Esophagus (tissue), 2 donors: ENCODE data around the gene TAGAP. TPM values are rescaled to one million over a fixed set of nuclear protein-coding genes. Genes with fewer than 3 reads are reported as not detected.
A peak's percentile ranks its signal among the peaks of the same experiment; 100 is the strongest.
"Not testable (repeated sequence)": the region's sequence is repeated elsewhere in the genome, so short reads cannot be mapped to it uniquely, and the experiment has no call there.

Experiments used
- H3K27ac ChIP-seq, 2 donors: one replicate each; pipeline ENCODE4 v1.5.1; 2013; ENCODE audit warnings: low read depth in 2 of 2, mild to moderate bottlenecking in 2 of 2, inconsistent platforms in 1 of 2, low read length in 1 of 2, moderate library complexity in 1 of 2
- H3K27me3 ChIP-seq, 2 donors: one replicate each; pipeline ENCODE4 v1.6.1; 2013; ENCODE audit warnings: low read length in 2 of 2, control low read depth in 1 of 2, mild to moderate bottlenecking in 1 of 2; ENCODE audit not compliant: insufficient read depth in 2 of 2, control insufficient read depth in 1 of 2
- H3K36me3 ChIP-seq, 2 donors: one replicate each; pipeline ENCODE4 v1.6.1; 2013; ENCODE audit warnings: low read length in 1 of 2; ENCODE audit not compliant: control insufficient read depth in 2 of 2, insufficient read depth in 2 of 2
- H3K4me1 ChIP-seq, 2 donors: one replicate each; pipeline ENCODE4 v1.6.1; 2013; ENCODE audit warnings: low read length in 1 of 2; ENCODE audit not compliant: control insufficient read depth in 2 of 2, insufficient read depth in 2 of 2
- H3K4me3 ChIP-seq, 2 donors: one replicate each; pipeline ENCODE4 v1.5.1; 2013; ENCODE audit warnings: low read length in 2 of 2, mild to moderate bottlenecking in 2 of 2, low read depth in 1 of 2, moderate library complexity in 1 of 2
- H3K9me3 ChIP-seq, 2 donors: one replicate each; pipeline ENCODE4 v1.6.1; 2013; ENCODE audit warnings: mild to moderate bottlenecking in 2 of 2, low read depth in 1 of 2, low read length in 1 of 2, moderate library complexity in 1 of 2; ENCODE audit not compliant: control insufficient read depth in 2 of 2, insufficient read depth in 1 of 2
- WGBS, 2 donors: extraction: QIAGEN DNeasy Blood & Tissue Kit; methylation state at CpG; one replicate each; pipeline ENCODE4 v1.1.7; 2013; 5-methylcytosine and 5-hydroxymethylcytosine counted together
- polyA plus RNA-seq, 2 donors: library from polyadenylated mRNA; stranded (reverse); fragments of 200-250 nt; gene quantifications; one replicate each; pipeline ENCODE4 v1.2.3, GENCODE V29; 2013
- donor health status: healthy with polysubstance abuse.
- donor health status: Bipolar disorder and iron deficiency.

TAGAP gene
- polyA plus RNA-seq, 2 donors = 0.59 to 0.76 TPM

DNA sequence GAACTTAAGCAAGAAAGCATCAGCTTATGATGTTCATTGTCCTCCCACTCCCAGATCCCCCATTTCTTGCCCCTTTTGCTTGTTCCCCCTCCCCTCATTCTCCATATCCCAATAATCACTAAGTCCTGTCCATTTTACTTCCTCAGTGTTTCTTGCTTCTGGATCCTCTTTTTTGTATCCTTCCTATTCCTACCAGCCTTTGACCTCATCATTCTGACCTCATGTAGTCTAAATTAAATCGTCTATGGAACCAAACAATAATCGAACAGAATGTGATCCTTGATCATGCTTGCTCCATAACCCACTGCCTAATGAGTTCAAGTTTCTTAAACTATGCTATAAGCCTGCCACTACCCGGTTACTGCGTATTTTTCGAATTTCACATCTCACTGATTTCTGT is 39.4 kb downstream of the TAGAP start:
- WGBS, 2 donors = 91 to 92% methylated on average over 5 of the region's 5 CpGs
- Histone ChIP-seq H3K36me3 (no peaks in the 10 kb centered on the region), H3K27ac (no peak overlapping the region), H3K9me3 (no peaks in the 10 kb centered on the region), H3K4me1 (peaks cover 0 to 2% of the 10 kb centered on the region in 2 donors), H3K27me3 (no peaks in the 10 kb centered on the region), H3K4me3 (no peak overlapping the region)

- no peaks in the 10 kb centered on the region for H3K27me3 ChIP-seq
- no peak overlapping the region for H3K27ac ChIP-seq
- WGBS, 2 donors = 82 to 83% methylated on average over 3 of the region's 3 CpGs
- H3K4me3 ChIP-seq = no peak overlapping the region
- peaks cover 0 to 1% of the 10 kb centered on the region in 2 donors for H3K4me1 ChIP-seq
- H3K36me3 ChIP-seq = no peaks in the 10 kb centered on the region
- no peaks in the 10 kb centered on the region for H3K9me3 ChIP-seq
Observed at GRCh38 chr6:159004592-159004991, 40.2 kb downstream of the TAGAP start.

DNA sequence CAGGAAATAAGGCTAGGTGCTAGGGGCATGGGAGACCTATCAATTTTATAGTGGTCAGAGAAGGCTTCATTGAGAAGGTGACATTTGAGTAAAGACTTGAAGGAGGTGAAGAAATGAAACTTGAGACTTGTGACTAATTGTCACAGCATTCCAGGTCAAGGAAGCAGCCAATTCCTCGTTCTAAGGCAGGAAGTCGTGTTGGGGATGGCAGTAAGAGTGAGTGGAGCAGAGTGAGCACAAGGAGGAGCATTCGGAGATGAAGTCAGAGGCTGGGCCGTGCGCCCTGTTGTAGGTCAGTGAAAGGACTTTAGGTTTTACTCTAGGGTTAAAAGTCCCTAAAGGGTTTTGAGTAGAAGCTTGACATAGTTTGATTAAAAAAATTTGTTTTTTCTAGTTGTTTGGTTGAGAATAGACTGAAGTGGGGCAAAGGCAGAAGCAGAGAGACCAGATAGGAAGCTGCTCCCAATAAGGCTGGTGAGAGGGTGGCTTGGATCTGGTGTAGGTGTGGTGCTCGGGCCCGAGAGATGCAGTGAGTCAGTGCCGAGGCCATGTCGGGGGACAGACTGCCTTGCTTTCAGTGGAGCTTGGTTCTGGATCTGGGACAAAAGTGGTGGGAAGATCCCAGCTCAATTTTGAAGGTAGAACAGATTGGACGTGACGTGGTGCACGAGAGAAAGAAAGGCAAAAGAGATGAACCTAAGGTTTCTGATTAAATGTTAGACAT is 42.2 kb downstream of the TAGAP start:
- Histone ChIP-seq H3K4me3 (no peak overlapping the region), H3K36me3 (no peaks in the 10 kb centered on the region), H3K4me1 (no peaks in the 10 kb centered on the region), H3K27me3 (no peaks in the 10 kb centered on the region), H3K9me3 (no peaks in the 10 kb centered on the region), H3K27ac (no peak overlapping the region)
- 89 to 95% methylated on average over 12 of the region's 12 CpGs for WGBS, 2 donors

DNA sequence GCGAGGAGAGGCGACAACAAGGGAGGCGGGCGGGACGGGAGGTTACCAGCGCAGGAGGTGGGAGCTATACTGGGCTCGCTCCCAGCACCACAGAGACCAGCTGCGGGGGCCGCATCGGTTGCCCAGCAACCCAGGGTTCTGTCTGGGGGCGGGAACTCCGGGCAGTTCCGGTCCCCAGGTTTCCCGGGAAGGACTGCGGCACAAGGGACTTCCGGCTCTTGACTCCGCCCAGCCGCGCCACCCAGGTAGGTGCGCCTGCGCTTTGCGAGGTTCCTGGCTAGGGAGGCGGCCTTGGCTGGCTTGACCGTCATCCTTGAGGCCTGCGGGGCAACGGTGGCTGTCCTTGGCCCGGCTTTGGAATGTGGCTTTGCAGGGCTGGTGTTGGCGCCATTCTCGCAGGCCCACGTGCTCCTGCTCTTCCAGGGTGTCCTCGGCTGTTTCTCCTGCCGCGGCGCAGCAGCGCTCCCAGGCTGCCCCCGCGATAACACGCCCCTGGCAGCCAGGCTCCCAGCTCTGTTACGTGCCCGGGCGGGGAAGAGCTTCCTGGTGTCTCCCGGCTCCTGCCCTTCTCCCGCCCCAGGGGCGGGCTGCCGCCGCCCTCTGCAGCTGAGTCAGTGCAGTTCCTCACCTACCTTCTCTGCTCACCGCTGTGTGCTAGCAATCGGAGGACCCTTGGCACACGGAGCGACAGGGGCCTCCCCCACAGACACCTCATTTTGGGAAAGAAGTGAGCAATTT is 45.0 kb downstream of the TAGAP start, which contains the start of gene RSPH3:
Gene RSPH3 (minus strand): TSS at position 537 of the 738 bp plus-strand sequence. CDS start 652 bp downstream, outside the sequence.
- Histone ChIP-seq H3K4me1 (no peaks in the 10 kb centered on the region), H3K4me3 (peak within 1 kb of the TSS; percentile 65 to 89), H3K36me3 (no peaks in the 10 kb centered on the region), H3K27ac (peak within 1 kb of the TSS; percentile 87 to 94), H3K27me3 (no peaks in the 10 kb centered on the region), H3K9me3 (no peaks in the 10 kb centered on the region)
- WGBS, 2 donors = 0 to 1% methylated on average over 44 to 50 of the region's 50 CpGs

DNA sequence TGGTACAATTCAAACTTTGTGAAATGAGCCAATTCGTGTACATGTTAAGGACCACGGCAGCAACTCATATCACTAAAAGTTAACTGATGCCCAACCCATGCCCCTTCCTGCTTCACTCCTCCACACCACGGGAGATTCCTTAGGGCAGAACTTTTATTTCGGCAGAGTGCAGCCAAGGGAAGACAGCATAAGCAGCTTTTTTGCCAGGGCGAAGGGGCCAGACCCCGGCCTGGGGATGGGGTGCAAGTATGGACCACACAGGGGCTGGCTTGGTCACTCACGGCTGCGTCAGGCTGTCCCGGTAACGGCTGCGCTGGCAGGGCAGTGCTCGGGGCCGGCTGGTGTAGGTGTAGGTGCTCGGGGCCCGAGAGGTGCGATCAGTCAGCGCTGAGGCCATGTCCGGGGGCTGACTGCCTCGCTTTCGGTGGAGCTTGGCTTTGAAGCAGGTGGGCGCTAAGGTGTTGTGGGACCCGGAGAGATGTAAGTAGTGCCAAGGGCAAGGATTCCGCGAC is 45.6 kb downstream of the TAGAP start:
- H3K27ac ChIP-seq = peak overlapping the region; percentile 78 to 87
- 1% methylated on average over 24 of the region's 24 CpGs for WGBS, 2 donors
- H3K36me3 ChIP-seq = no peaks in the 10 kb centered on the region
- H3K27me3 ChIP-seq = no peaks in the 10 kb centered on the region
- H3K4me3 ChIP-seq = peak overlapping the region; percentile 65 to 89
- H3K9me3 ChIP-seq = no peaks in the 10 kb centered on the region
- H3K4me1 ChIP-seq = no peaks in the 10 kb centered on the region

- no peaks in the 10 kb centered on the region for H3K4me1 ChIP-seq
- H3K27me3 ChIP-seq = no peaks in the 10 kb centered on the region
- no peak overlapping the region for H3K4me3 ChIP-seq
- WGBS, 2 donors = 45 to 49% methylated on average over 2 of the region's 2 CpGs
- no peaks in the 10 kb centered on the region for H3K36me3 ChIP-seq
- H3K27ac ChIP-seq = peak overlapping the region; percentile 10 to 51
- no peaks in the 10 kb centered on the region for H3K9me3 ChIP-seq
Observed at GRCh38 chr6:158996856-158997255, 47.9 kb downstream of the TAGAP start.

DNA sequence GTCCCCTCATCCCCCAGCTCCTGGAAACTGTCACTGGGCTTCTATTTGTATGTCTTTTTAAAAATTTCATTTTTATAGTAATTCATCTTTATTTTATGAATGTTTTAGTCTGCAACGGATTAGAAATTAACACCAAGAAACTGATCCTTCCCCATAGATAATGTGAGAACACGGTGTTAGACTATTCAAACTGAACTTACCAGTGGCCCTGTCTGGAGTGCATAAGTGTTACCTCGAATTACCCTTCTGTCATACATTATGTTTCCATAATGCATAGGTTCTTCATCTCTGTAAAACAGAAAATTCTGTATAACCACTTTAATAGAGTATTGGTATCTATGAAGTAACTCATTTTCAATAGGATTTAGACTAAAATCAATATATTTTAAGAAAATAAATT is 51.2 kb downstream of the TAGAP start:
- peaks cover 0 to 3% of the 10 kb centered on the region in 2 donors for H3K9me3 ChIP-seq
- peaks cover 0 to 4% of the 10 kb centered on the region in 2 donors for H3K4me1 ChIP-seq
- WGBS, 2 donors = 89% methylated on average over 3 of the region's 3 CpGs
- peaks cover 0 to 3% of the 10 kb centered on the region in 2 donors for H3K36me3 ChIP-seq
- H3K27me3 ChIP-seq = no peaks in the 10 kb centered on the region
- H3K27ac ChIP-seq = no peak overlapping the region
- H3K4me3 ChIP-seq = no peak overlapping the region

DNA sequence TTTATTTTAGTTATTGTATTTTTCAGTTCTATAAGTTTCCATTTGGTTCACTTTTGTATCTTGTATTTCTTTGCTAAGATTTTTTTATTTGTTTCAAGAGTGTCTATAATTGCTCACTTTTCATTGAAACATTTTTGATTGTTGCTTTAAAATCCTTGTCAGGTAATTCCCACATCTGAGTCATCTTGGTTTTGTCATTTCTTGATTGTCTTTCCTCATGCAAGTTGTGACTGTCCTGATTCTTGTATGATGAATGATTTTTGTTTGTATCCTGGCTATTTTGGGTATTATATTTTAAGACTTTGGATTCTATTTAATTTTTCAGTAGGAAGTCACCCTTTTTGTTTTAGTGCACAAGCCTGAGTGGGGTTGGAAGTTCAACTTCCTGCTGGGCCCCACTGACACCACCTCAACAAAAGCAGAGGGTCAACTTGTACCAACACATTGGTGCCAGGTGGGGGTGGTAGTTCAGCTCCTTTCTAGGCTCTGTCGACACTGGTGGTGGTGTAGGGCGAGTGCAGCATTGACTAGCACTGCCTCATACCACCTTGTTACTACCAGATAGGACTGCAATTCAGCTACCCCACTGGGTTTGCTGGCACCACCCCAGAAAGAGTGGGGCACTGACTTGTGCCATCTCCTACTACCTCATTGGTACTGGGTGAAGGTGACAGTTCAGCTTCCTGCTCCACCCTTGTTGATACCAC is 53.6 kb downstream of the TAGAP start:
- WGBS, 2 donors = 71 to 83% methylated on average over 2 of the region's 2 CpGs
- H3K27me3 ChIP-seq = no peaks in the 10 kb centered on the region
- H3K36me3 ChIP-seq = peaks cover 0 to 3% of the 10 kb centered on the region in 2 donors
- peaks cover 0 to 3% of the 10 kb centered on the region in 2 donors for H3K9me3 ChIP-seq
- H3K4me1 ChIP-seq = peaks cover 0 to 4% of the 10 kb centered on the region in 2 donors
- H3K27ac ChIP-seq = peak overlapping the region; percentile 83 to 84
- H3K4me3 ChIP-seq = no peak overlapping the region

GRCh38 chr6:158989711-158990110 is 55.1 kb downstream of the TAGAP start:
- H3K4me3 ChIP-seq, H3K9me3 ChIP-seq, H3K36me3 ChIP-seq, H3K27me3 ChIP-seq, H3K4me1 ChIP-seq: not testable (repeated sequence)
- H3K27ac ChIP-seq = peak overlapping the region; percentile 28 to 60
- 78 to 88% methylated on average over 2 of the region's 2 CpGs for WGBS, 2 donors
